ENCODE measurements around the gene SAMD8.

DNA sequence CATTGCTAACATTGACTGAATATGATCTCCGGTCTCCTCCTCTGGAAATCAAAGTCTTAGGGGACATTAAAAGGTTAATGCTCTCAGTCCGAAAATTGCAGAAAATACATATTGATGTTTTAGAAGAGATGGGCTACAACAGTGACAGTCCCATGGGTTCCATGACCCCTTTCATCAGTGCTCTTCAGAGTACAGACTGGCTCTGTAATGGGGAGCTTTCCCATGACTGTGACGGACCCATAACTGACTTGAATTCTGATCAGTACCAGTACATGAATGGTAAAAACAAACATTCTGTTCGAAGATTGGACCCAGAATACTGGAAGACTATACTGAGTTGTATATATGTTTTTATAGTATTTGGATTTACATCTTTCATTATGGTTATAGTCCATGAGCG lies 39.2 kb downstream of the SAMD8 start:
- TF ChIP-seq GATA2 (IDR thresholded peaks at IDR 0.05; ENCODE audit: low read depth, low read length) (no peak), GATA3 (IDR thresholded peaks at IDR 0.05; ENCODE audit: low read depth, low read length) (no peak)
